ENCODE results near the gene IL12RB2.

The IL12RB2 gene

DNA sequence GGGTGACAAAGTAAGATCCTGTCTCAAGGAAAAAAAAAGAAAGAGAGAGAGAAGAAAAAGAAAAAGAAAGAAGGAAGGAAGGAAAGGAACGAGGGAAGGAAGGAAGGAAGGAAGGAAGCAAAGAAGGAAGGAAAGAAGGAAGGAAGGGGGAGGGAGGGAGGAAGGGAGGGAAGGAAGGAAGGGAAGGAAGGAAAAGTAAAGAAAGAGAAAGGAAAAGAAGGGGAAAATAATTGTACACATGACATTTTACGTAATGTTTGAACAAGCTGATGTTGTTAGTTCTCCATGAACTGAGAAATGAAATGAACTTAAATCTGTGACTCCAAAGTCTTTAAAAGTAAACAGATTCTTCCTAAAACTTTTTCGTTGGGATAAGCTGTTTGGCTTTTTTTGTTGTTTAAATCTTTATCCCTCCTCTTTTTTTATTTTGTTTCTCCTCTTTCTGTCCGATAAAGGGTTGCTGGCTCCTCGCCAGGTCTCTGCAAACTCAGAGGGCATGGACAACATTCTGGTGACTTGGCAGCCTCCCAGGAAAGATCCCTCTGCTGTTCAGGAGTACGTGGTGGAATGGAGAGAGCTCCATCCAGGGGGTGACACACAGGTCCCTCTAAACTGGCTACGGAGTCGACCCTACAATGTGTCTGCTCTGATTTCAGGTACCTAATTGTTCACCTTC lies 59.8 kb downstream of the IL12RB2 start:
- no peak overlapping the region for H3K27ac ChIP-seq (ENCODE audit: insufficient read depth, low read depth, low read length, poor library complexity, severe bottlenecking)
- no peaks in the 10 kb centered on the region for H3K4me1 ChIP-seq (ENCODE audit: control insufficient read depth, insufficient read depth, low read length)
- no peaks in the 10 kb centered on the region for H3K36me3 ChIP-seq (ENCODE audit: control insufficient read depth, insufficient read depth, low read length)
- H3K4me3 ChIP-seq (ENCODE audit: insufficient read depth, low read depth, low read length): no peak overlapping the region
- no peaks in the 10 kb centered on the region for H3K27me3 ChIP-seq (ENCODE audit: control insufficient read depth, insufficient read depth, low read length, poor library complexity, severe bottlenecking)
- 90% methylated on average over 8 of the region's 8 CpGs for WGBS, 2 experiments
- no peaks in the 10 kb centered on the region for H3K9me3 ChIP-seq (ENCODE audit: control insufficient read depth, low read length)

DNA sequence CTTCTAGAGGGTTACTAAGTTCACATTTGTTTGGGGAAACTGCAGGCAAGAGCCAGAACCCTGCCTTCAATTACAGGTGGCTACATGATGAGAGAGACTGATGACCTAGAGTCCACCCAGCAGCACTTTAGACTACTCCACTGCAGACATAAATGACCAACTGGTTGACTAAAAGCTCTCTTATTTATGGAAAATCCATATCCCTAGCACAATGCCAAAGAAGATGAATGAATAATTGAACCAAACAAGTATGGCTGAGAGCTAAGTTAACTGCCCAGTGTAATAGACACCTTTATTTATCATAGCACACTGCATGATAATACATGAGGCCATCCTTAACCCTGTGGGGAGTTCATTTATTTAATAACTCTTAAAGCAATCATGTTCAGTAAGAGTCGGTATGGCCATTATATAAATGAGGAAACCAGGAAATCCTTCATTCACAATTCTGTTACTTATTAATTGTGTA lies 60.4 kb downstream of the IL12RB2 start:
- no peak overlapping the region for H3K4me3 ChIP-seq (ENCODE audit: insufficient read depth, low read depth, low read length)
- WGBS, 2 experiments: no CpG with 5 or more reads among the region's 1 CpG
- H3K36me3 ChIP-seq (ENCODE audit: control insufficient read depth, insufficient read depth, low read length): no peaks in the 10 kb centered on the region
- H3K27me3 ChIP-seq (ENCODE audit: control insufficient read depth, insufficient read depth, low read length, poor library complexity, severe bottlenecking): no peaks in the 10 kb centered on the region
- no peak overlapping the region for H3K27ac ChIP-seq (ENCODE audit: insufficient read depth, low read depth, low read length, poor library complexity, severe bottlenecking)
- H3K9me3 ChIP-seq (ENCODE audit: control insufficient read depth, low read length): no peaks in the 10 kb centered on the region
- H3K4me1 ChIP-seq (ENCODE audit: control insufficient read depth, insufficient read depth, low read length): no peaks in the 10 kb centered on the region

DNA sequence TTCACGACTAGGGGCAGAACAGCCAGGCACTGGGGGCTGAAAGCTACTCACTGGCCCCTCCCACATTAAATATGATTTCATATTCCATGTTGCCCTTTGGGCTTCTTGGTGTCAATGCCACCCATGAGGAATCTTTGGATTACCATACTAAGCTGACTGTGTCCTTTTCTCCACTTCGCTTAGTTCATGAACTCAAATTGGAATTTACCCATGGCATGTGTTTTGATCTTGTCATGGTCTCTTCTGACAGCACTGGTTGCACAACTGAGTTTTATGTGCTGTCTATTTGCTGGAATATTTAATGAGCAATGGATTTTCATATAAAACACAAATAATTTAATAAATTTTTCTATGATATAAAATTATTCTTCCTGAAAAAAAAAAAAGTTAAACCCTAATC lies 63.4 kb downstream of the IL12RB2 start:
- Histone ChIP-seq H3K27me3 (ENCODE audit: control insufficient read depth, insufficient read depth, low read length, poor library complexity, severe bottlenecking) (no peaks in the 10 kb centered on the region), H3K9me3 (ENCODE audit: control insufficient read depth, low read length) (no peaks in the 10 kb centered on the region), H3K4me3 (ENCODE audit: insufficient read depth, low read depth, low read length) (no peak overlapping the region), H3K27ac (ENCODE audit: insufficient read depth, low read depth, low read length, poor library complexity, severe bottlenecking) (no peak overlapping the region), H3K36me3 (ENCODE audit: control insufficient read depth, insufficient read depth, low read length) (no peaks in the 10 kb centered on the region), H3K4me1 (ENCODE audit: control insufficient read depth, insufficient read depth, low read length) (no peaks in the 10 kb centered on the region)
- WGBS, 2 experiments: 93 to 95% methylated on average over 2 of the region's 2 CpGs

DNA sequence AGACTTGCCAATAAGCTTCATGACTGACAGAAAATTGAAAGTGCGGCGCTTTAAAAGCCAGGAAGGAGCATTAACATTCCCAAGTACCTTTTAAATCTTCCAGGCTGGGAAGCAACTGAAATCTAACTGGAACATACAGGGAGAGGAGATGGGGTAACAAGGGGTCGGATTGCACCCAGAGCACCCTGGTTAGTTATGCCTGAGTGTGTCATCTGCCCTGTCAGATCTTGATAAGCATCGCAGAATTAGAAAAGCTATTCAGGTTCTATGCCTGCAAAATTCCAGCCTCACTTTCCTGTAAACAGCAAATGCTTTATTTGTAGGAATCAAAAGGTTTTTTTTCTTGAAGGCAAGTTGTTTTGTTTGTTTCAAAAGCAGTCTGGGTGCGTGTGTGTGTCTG lies 64.0 kb downstream of the IL12RB2 start:
- Histone ChIP-seq H3K4me3 (ENCODE audit: insufficient read depth, low read depth, low read length) (no peak overlapping the region), H3K4me1 (ENCODE audit: control insufficient read depth, insufficient read depth, low read length) (no peaks in the 10 kb centered on the region), H3K27ac (ENCODE audit: insufficient read depth, low read depth, low read length, poor library complexity, severe bottlenecking) (no peak overlapping the region), H3K27me3 (ENCODE audit: control insufficient read depth, insufficient read depth, low read length, poor library complexity, severe bottlenecking) (no peaks in the 10 kb centered on the region), H3K9me3 (ENCODE audit: control insufficient read depth, low read length) (no peaks in the 10 kb centered on the region), H3K36me3 (ENCODE audit: control insufficient read depth, insufficient read depth, low read length) (no peaks in the 10 kb centered on the region)
- 81 to 83% methylated on average over 5 of the region's 5 CpGs for WGBS, 2 experiments

DNA sequence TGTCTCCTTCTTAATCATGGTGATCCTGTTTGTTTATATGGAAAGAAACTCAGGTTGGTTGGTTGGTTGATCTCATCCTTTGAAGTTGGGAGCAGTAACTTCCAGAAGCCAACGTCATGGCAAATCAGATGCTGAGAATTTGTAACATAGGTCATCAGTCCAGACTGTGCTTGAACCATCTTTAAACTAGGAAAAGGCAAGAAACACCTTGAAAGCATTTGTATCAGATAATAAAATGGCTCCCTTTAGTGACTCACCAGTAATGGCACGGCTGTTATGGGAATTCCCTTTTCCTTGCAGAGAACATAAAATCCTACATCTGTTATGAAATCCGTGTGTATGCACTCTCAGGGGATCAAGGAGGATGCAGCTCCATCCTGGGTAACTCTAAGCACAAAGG lies 64.5 kb downstream of the IL12RB2 start:
- 81 to 85% methylated on average over 3 of the region's 3 CpGs for WGBS, 2 experiments
- no peaks in the 10 kb centered on the region for H3K36me3 ChIP-seq (ENCODE audit: control insufficient read depth, insufficient read depth, low read length)
- H3K27me3 ChIP-seq (ENCODE audit: control insufficient read depth, insufficient read depth, low read length, poor library complexity, severe bottlenecking): no peaks in the 10 kb centered on the region
- H3K4me3 ChIP-seq (ENCODE audit: insufficient read depth, low read depth, low read length): no peak overlapping the region
- H3K4me1 ChIP-seq (ENCODE audit: control insufficient read depth, insufficient read depth, low read length): no peaks in the 10 kb centered on the region
- H3K27ac ChIP-seq (ENCODE audit: insufficient read depth, low read depth, low read length, poor library complexity, severe bottlenecking): no peak overlapping the region
- H3K9me3 ChIP-seq (ENCODE audit: control insufficient read depth, low read length): no peaks in the 10 kb centered on the region

DNA sequence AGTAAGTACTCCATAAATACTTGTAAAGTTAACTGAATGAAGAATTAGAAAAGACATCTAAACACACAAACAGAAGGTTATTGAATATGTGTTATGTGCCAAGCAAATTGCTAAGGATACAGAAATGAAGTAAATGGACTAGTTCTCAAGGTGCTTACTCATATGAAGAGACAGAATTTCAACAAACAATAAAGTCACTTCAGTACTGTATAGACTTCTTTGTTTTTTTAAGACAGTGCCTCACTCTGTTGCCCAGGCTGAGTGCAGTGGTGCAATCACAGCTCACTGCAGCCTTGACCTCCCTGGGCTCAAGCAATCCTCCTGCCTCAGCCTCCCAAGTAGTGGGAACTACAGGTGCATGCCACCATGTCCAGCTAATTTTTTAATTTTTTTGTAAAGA lies 65.2 kb downstream of the IL12RB2 start:
- Histone ChIP-seq H3K4me3 (ENCODE audit: insufficient read depth, low read depth, low read length) (no peak overlapping the region), H3K9me3 (ENCODE audit: control insufficient read depth, low read length) (no peaks in the 10 kb centered on the region), H3K4me1 (ENCODE audit: control insufficient read depth, insufficient read depth, low read length) (no peaks in the 10 kb centered on the region), H3K36me3 (ENCODE audit: control insufficient read depth, insufficient read depth, low read length) (no peaks in the 10 kb centered on the region), H3K27me3 (ENCODE audit: control insufficient read depth, insufficient read depth, low read length, poor library complexity, severe bottlenecking) (no peaks in the 10 kb centered on the region), H3K27ac (ENCODE audit: insufficient read depth, low read depth, low read length, poor library complexity, severe bottlenecking) (no peak overlapping the region)

DNA sequence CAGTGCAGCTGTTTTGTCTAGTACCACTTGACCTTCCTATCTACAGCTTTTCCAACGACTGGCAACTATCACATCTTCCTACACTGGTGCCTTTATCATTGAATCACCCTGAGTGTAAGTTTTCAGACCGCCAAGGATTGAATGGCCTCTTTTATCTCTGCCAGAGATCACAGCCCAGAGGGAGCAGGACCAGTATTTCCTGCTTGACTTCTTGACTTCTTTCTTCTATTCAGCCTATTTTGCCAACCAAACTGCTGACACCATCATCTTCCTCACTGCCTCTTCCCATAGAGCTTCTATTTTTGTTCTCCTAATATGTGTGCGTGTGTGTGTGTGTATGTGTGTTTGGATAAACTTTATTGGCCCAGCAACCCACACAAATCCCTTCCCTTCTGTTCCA lies 68.7 kb downstream of the IL12RB2 start:
- WGBS, 2 experiments: 74 to 79% methylated on average over 2 of the region's 3 CpGs
- Histone ChIP-seq H3K36me3 (ENCODE audit: control insufficient read depth, insufficient read depth, low read length) (no peaks in the 10 kb centered on the region), H3K4me3 (ENCODE audit: insufficient read depth, low read depth, low read length) (no peak overlapping the region), H3K27me3 (ENCODE audit: control insufficient read depth, insufficient read depth, low read length, poor library complexity, severe bottlenecking) (no peaks in the 10 kb centered on the region), H3K27ac (ENCODE audit: insufficient read depth, low read depth, low read length, poor library complexity, severe bottlenecking) (no peak overlapping the region), H3K9me3 (ENCODE audit: control insufficient read depth, low read length) (no peaks in the 10 kb centered on the region), H3K4me1 (ENCODE audit: control insufficient read depth, insufficient read depth, low read length) (no peaks in the 10 kb centered on the region)

DNA sequence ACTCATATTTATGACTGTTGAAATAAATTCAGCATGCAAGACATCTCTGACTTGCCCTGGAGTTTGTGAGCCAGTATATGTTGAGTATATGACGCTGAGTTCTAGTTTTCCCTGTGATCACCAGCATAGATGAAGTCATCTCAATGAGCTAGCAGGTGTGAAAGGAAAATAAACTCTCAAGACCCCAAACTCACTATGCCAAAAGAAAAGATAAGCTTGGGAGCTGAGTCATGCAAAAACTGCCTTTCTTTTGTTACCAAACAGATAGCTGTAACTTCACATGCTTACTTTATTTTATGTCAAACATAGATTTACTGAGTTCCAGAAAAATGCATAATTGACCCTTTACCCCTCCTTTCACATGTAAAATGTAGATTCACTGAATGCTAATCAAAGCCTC lies 69.6 kb downstream of the IL12RB2 start:
- Histone ChIP-seq H3K9me3 (ENCODE audit: control insufficient read depth, low read length) (no peaks in the 10 kb centered on the region), H3K27me3 (ENCODE audit: control insufficient read depth, insufficient read depth, low read length, poor library complexity, severe bottlenecking) (no peaks in the 10 kb centered on the region), H3K36me3 (ENCODE audit: control insufficient read depth, insufficient read depth, low read length) (no peaks in the 10 kb centered on the region), H3K27ac (ENCODE audit: insufficient read depth, low read depth, low read length, poor library complexity, severe bottlenecking) (no peak overlapping the region), H3K4me3 (ENCODE audit: insufficient read depth, low read depth, low read length) (no peak overlapping the region), H3K4me1 (ENCODE audit: control insufficient read depth, insufficient read depth, low read length) (no peaks in the 10 kb centered on the region)
- WGBS, 2 experiments: 73 to 88% methylated on average over 1 of the region's 1 CpG

DNA sequence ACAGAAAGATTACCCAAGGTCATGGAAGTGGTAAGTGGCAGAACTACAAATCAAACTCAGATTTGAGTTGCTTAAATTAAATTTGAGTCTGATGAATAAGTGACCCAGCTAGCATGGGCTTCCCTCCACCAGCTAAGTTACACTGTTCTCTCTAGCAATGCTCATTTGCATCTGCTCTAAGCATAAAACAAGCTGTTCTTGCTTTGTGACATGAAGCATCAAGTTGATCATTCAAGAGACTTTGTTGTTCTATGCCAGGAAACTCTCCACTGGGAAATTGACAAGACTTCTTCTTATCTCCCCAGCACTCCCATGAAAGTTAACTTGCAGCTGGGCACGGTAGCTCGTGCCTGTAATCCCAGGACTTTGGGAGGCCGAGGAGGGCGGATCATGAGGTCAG lies 73.5 kb downstream of the IL12RB2 start:
- Histone ChIP-seq H3K36me3 (ENCODE audit: control insufficient read depth, insufficient read depth, low read length) (no peaks in the 10 kb centered on the region), H3K4me3 (ENCODE audit: insufficient read depth, low read depth, low read length) (no peak overlapping the region), H3K9me3 (ENCODE audit: control insufficient read depth, low read length) (no peaks in the 10 kb centered on the region), H3K4me1 (ENCODE audit: control insufficient read depth, insufficient read depth, low read length) (no peaks in the 10 kb centered on the region), H3K27ac (ENCODE audit: insufficient read depth, low read depth, low read length, poor library complexity, severe bottlenecking) (no peak overlapping the region), H3K27me3 (ENCODE audit: control insufficient read depth, insufficient read depth, low read length, poor library complexity, severe bottlenecking) (no peaks in the 10 kb centered on the region)
- WGBS, 2 experiments: 92% methylated on average over 4 of the region's 4 CpGs

DNA sequence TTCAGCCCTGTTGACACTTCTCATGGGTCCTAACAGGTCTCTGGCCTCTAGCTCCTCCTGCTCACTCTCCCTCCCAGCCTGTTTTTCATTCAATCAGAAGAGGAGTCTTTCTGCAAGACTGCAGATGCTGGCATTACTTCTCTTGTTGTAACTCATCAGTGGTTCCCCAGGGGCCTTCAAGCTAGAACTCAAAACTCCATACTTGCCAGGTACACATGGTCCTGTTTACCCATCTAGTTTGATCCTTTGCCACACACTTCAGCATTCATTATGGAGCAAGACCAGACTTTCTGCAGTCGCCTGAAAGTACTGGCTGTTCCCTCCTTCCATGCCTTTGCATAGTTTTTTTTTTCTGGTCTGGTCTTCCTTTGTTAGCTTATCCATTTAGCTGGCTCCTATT lies 74.6 kb downstream of the IL12RB2 start:
- H3K4me3 ChIP-seq (ENCODE audit: insufficient read depth, low read depth, low read length): no peak overlapping the region
- no peaks in the 10 kb centered on the region for H3K27me3 ChIP-seq (ENCODE audit: control insufficient read depth, insufficient read depth, low read length, poor library complexity, severe bottlenecking)
- no peak overlapping the region for H3K27ac ChIP-seq (ENCODE audit: insufficient read depth, low read depth, low read length, poor library complexity, severe bottlenecking)
- WGBS, 2 experiments: 93 to 95% methylated on average over 1 of the region's 1 CpG
- no peaks in the 10 kb centered on the region for H3K4me1 ChIP-seq (ENCODE audit: control insufficient read depth, insufficient read depth, low read length)
- no peaks in the 10 kb centered on the region for H3K9me3 ChIP-seq (ENCODE audit: control insufficient read depth, low read length)
- H3K36me3 ChIP-seq (ENCODE audit: control insufficient read depth, insufficient read depth, low read length): no peaks in the 10 kb centered on the region
